SW 1271 (cell line): ENCODE data around the gene VSNL1.

ENCODE experiments used
- DNase-seq, 2 experiments: peaks; one replicate each; lab custom pipeline; 2025; lab: John Stamatoyannopoulos, UW

VSNL1 gene

GRCh38 chr2:17540093-17540812 is at the start of gene VSNL1:
TSS of gene VSNL1 (plus strand) at chr2:17540696. CDS start at chr2:17592075, 51,379 bp downstream.
- no peak for DNase-seq

DNA sequence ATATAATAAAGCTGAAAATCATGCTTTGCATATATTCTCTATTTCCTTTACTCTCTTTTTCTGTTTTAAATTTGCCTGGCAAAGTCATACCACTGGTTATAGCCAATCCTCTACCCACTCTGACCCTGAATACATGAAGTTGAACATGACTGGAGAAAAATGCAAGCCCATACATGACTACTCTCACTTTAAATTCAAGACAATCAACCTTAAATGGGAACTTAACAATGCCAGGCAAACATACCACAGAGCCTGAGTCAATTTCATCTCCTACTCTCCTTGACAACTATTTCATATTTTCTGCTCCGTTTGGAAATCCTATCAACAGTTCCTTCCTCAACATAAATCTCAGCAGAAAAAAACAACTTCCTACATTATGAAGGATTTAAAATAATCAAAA is 44.9 kb upstream of the VSNL1 start:
- DNase-seq, result no peak

DNA sequence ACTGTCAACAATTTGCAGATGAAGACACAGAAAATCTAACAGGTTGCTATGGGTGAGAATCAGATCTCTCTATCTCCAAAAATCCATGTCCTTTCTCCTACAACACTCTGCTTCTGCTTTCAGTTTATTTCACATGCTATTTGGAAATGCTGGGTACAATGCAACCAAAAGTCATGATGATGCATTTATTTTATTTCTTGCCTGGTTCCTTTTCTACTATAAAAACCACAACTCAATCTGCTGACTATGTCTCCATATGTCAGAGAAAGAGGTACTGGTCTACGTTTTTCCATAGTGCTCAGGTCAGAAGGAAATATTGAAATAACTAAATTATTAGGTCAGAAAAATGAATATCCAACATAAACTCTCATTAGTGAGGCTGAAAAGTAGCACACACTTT is 42.8 kb upstream of the VSNL1 start:
- no peak for DNase-seq

GRCh38 chr2:17506736-17507616 is 33.5 kb upstream of the VSNL1 start:
- DNase-seq, result peak; percentile 5 to 42

DNA sequence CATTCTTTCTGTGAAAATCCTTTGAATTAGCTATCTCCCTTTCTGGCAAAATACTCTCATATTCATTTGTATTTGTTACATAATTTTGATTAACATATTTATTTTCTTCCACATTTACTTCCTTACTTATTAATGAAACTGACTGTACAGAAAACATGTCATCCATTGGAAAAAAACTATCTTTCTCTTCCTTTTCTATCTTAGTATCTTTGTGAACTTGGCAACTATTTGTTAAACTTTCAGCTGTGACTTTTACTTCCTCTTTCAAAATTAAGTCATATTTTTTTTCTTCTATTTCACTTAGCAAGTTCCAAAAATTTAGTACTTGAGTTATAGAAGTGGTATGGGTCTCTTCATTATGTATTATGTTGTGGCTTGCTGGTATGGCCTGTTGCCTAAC is 24.8 kb upstream of the VSNL1 start:
- DNase-seq, result no peak

DNA sequence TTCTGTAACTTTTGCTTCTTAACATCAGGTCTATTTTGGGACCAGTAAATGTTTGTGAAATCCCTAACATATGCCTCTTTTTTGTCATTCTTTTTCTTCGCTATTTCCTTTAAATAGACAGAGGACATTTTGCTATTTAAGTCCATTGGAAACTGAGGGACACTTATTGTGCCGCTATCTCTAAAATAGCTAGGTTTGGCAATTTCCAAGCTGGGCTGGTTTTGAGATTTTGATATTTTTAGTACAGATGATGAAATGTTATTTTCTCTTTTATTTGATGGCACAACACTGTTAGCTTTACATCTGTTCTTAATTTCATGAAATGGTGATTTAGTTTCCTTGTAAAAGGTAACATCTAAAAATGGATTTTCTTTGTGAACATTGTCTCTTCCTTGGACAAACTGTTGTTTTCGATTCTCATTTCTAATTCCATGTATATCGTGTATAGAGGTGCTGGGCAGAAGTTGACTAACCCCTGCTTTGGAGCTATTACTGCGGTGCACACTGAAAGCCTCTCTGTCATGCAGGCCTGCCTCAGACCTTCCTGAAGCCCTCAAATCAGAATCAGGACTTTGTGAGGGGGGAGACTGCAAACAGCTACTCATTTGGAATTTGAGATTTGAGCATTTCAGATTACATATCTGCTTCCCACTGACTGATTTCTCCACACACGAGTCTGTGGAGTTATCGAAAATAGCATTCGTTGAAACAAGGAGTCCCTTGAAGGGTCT is 22.9 kb upstream of the VSNL1 start:
- DNase-seq, result no peak

GRCh38 chr2:17518212-17519154 is 22.0 kb upstream of the VSNL1 start, which contains the start of gene RAD51AP2:
TSS of gene RAD51AP2 (minus strand) at chr2:17518440. CDS start at chr2:17518415, 25 bp downstream.
- no peak for DNase-seq

DNA sequence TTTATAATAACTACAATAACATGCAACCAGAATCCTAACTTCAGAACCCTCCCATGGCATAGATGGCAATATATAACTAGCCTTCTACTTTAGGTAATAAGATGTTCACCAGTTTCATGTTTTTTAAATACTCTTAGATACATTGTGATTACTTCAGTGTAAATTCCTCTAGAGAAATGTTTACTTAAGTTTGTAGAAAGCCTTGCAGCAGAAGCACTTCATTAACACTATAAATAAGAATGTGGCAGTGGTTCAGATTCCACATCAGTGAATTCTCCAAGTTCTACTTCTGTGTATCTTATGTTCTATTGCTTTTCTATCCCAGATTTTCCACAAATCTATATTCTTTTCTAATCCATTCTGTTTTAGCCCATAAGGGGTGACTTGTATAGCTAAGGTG is 21.0 kb upstream of the VSNL1 start:
- DNase-seq, result no peak

DNA sequence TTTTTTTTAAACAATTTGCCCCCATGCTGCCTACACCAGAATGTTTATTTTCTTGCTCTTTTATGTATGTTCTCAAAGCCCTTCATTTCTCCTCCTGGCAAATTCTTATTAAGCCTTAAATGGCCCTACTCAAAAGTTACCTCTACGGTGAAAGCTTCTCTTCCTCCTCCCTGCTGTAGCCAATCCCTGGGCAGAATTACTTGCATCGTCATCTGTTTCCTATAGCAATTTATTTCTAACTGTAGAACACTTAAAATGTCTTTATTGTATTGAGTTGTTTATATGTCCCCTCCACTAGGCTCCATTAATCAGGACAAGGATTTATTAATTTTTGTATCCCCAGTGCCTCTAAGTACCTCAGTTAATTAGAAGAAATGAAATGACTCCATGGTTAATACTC is 19.7 kb upstream of the VSNL1 start:
- DNase-seq, result no peak

DNA sequence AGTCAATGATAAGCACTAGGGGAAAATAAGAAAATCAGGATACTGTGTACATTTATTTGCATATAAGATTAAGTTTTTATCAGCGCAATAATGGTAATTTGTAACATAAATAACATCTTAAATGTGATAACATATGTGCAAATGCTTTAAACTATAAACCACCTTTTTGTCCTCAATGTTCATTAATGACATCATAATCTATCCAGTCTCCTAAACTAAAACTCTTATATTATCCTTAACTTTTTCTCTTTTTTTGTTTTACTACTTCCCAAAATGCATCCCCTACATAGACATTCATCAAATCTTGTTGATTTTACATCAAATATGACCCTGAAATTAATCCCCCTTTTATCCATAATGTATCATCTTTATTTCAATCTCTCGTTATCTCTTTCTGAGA is 18.9 kb upstream of the VSNL1 start:
- DNase-seq, result no peak

- no peak for DNase-seq
These were observed 18.2 kb upstream of the VSNL1 start for GRCh38 chr2:17522303-17522702.

- no peak for DNase-seq
These were observed 10.7 kb upstream of the VSNL1 start for GRCh38 chr2:17529771-17530170.

DNA sequence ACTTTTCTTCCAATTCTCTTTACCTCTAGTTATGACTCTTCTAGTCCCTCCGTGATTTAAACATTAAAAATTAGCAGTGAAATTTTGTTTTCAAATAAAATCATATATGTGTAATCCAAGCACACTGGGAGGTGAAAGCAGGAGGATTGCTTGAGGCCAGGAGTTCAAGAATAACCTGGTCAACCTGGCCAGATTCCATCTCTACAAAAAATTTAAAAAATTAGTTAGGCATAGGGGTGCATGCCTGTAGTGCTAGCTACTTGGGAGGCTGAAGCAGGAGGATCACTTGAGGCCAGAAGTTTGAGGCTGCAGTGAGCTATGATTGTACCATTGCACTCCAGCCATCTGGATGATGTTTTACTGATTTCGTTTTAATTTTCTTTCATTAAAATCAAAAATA is 7.0 kb upstream of the VSNL1 start:
- no peak for DNase-seq

- no peak for DNase-seq
These were observed 4.1 kb upstream of the VSNL1 start for GRCh38 chr2:17536416-17536815.

- no peak for DNase-seq
These were observed 2.3 kb upstream of the VSNL1 start for GRCh38 chr2:17538022-17538843.

- DNase-seq, result no peak
These were observed 1.5 kb upstream of the VSNL1 start for GRCh38 chr2:17538844-17539554.

DNA sequence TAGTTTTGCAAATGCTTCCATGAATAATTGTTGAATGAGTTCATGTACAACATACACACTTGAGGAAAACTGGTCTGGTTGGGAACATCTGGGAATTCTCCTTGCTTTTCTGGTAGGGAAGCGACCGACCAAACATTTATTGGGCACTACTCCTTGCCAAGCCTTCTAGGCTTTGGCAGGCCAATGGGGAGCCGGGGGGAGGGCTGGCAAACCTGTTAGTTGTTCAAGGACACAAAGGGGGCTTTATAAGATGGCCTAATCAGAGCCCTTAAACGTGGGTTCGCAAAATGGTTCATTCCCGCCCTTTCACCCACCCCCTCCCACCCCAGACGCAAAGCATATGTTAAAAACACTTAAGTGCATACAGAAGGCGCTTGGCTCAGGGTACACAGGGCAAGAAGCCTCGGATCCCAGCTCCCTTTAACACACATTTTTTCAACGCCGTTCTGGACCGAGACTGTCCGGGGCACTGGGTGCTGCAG is 844 bp upstream of the VSNL1 start:
- DNase-seq, result no peak

- DNase-seq, result no peak
These were observed 476 bp downstream of the VSNL1 start for GRCh38 chr2:17540813-17541530.

- no peak for DNase-seq
These were observed 1.0 kb downstream of the VSNL1 start for GRCh38 chr2:17541531-17541950.
